K562 (cell line): ENCODE measurements around the gene INPP5K. TPM values are rescaled to one million over a fixed set of nuclear protein-coding genes. Genes with fewer than 3 reads are reported as not detected.

ENCODE experiments used
- CREB1 ChIP-seq, 2 experiments: sonication (generic) in 1 of 2; formaldehyde crosslinking in 1 of 2; IDR thresholded peaks; 2 replicates each; pipeline versions ENCODE4 v1.6.1 to v1.8.0; 2012 to 2022; ENCODE audit warnings: inconsistent platforms in 1 of 2, mild to moderate bottlenecking in 1 of 2, missing genetic modification reagents in 1 of 2, moderate library complexity in 1 of 2
- CREM ChIP-seq: IDR thresholded peaks from 2 replicates; pipeline ENCODE4 v1.6.1; 2014; ENCODE audit warnings: antibody characterized with exemption, low read depth
- EP300 ChIP-seq: IDR thresholded peaks from 2 replicates; pipeline ENCODE4 v1.6.1; 2012; ENCODE audit warnings: low read length, improper control_type of control experiment
- GATAD2A ChIP-seq: fragments of 450-650 bp; IDR thresholded peaks from 2 replicates; pipeline ENCODE4 v1.6.1; 2017
- GATAD2B ChIP-seq: fragments of 450-650 bp; IDR thresholded peaks from 2 replicates; pipeline ENCODE4 v1.6.1; 2017; ENCODE audit warnings: mild to moderate bottlenecking, borderline replicate concordance
- GTF2F1 ChIP-seq: IDR thresholded peaks from 2 replicates; pipeline ENCODE4 v1.6.1; 2011; ENCODE audit warnings: low read depth, low read length, improper control_type of control experiment
- LCOR ChIP-seq: sonication (generic); formaldehyde crosslinking; IDR thresholded peaks from 2 replicates; pipeline ENCODE4 v1.8.0; 2022; ENCODE audit warnings: mild to moderate bottlenecking, missing genetic modification reagents
- NCOA4 ChIP-seq: fragments of 450-650 bp; IDR thresholded peaks from 2 replicates; pipeline ENCODE4 v1.6.1; 2018; ENCODE audit warnings: mild to moderate bottlenecking; ENCODE audit not compliant: partially characterized antibody
- NFATC3 ChIP-seq: fragments of 450-650 bp; IDR thresholded peaks from 2 replicates; pipeline ENCODE4 v1.6.1; 2017; ENCODE audit warnings: mild to moderate bottlenecking
- SNRNP70 ChIP-seq: fragments of 200-400 bp; formaldehyde crosslinking; optimal IDR thresholded peaks from 2 replicates; pipeline ENCODE3; 2017; ENCODE audit warnings: low read depth, low read length
- SRF ChIP-seq, 2 experiments: fragments of 250-450, 450-650 bp in 1 of 2; sonication (Bioruptor Pico) in 1 of 2; sonication (generic) in 1 of 2; formaldehyde crosslinking; IDR thresholded peaks; 2 replicates each; pipeline versions ENCODE4 v1.5.0 to v1.5.1; 2020 to 2022; ENCODE audit warnings: mild to moderate bottlenecking in 1 of 2, missing genetic modification reagents in 1 of 2
- ZC3H11A ChIP-seq: IDR thresholded peaks from 2 replicates; pipeline ENCODE4 v1.6.1; 2012; ENCODE audit warnings: low read depth, low read length, improper control_type of control experiment
- ZNF408 ChIP-seq: fragments of 250-450 bp; sonication (Bioruptor Pico); IDR thresholded peaks from 2 replicates; pipeline ENCODE4 v1.4.0; 2020; ENCODE audit warnings: low read depth, mild to moderate bottlenecking, moderate library complexity
- polyA plus RNA-seq, 8 experiments: library from polyadenylated mRNA; depleted of rRNA in 4 of 8; stranded (reverse) in 5 of 8; unstranded in 3 of 8; fragments of >200 nt; fragmentation: Nextera tagmentation in 2 of 8; fragmentation: Illumina TruSeq in 1 of 8; extraction: Ambion mirVana in 2 of 8; extraction: Trizol in 1 of 8; gene quantifications; 2 replicates each; pipeline versions ENCODE4 v1.2.1 to v1.2.3, GENCODE V29; 2011 to 2014; ENCODE audit warnings: inconsistent platforms in 1 of 8, missing spikeins in 1 of 8
- total RNA-seq, 7 experiments: library from RNA; depleted of rRNA in 6 of 7; stranded (reverse); fragments of >200 nt in 6 of 7; fragmentation: Illumina TruSeq in 2 of 7; extraction: Trizol in 2 of 7; gene quantifications; 2 replicates each; pipeline versions ENCODE4 v1.2.1 to v1.2.3, GENCODE V29; 2011 to 2021; ENCODE audit warnings: low replicate concordance in 1 of 7
- TF ChIP-seq, protein P1 (sequence below): fragments of 450-650 bp; IDR thresholded peaks from 2 replicates; pipeline ENCODE4 v1.6.1; 2016; ENCODE audit warnings: low read depth
- TF ChIP-seq, protein P2 (sequence below): fragments of 250-450 bp; sonication (Bioruptor Pico); IDR thresholded peaks from 2 replicates; pipeline ENCODE4 v1.8.0; 2022; ENCODE audit warnings: inconsistent platforms

INPP5K gene
- total and polyA plus RNA-seq, 9 of the 15 experiments (the other 6 are each of a cell fraction or from before 2014, with no cell fraction given) = 0.63 to 15.1 (median 10.1) TPM

- TF ChIP-seq, protein P1, sequence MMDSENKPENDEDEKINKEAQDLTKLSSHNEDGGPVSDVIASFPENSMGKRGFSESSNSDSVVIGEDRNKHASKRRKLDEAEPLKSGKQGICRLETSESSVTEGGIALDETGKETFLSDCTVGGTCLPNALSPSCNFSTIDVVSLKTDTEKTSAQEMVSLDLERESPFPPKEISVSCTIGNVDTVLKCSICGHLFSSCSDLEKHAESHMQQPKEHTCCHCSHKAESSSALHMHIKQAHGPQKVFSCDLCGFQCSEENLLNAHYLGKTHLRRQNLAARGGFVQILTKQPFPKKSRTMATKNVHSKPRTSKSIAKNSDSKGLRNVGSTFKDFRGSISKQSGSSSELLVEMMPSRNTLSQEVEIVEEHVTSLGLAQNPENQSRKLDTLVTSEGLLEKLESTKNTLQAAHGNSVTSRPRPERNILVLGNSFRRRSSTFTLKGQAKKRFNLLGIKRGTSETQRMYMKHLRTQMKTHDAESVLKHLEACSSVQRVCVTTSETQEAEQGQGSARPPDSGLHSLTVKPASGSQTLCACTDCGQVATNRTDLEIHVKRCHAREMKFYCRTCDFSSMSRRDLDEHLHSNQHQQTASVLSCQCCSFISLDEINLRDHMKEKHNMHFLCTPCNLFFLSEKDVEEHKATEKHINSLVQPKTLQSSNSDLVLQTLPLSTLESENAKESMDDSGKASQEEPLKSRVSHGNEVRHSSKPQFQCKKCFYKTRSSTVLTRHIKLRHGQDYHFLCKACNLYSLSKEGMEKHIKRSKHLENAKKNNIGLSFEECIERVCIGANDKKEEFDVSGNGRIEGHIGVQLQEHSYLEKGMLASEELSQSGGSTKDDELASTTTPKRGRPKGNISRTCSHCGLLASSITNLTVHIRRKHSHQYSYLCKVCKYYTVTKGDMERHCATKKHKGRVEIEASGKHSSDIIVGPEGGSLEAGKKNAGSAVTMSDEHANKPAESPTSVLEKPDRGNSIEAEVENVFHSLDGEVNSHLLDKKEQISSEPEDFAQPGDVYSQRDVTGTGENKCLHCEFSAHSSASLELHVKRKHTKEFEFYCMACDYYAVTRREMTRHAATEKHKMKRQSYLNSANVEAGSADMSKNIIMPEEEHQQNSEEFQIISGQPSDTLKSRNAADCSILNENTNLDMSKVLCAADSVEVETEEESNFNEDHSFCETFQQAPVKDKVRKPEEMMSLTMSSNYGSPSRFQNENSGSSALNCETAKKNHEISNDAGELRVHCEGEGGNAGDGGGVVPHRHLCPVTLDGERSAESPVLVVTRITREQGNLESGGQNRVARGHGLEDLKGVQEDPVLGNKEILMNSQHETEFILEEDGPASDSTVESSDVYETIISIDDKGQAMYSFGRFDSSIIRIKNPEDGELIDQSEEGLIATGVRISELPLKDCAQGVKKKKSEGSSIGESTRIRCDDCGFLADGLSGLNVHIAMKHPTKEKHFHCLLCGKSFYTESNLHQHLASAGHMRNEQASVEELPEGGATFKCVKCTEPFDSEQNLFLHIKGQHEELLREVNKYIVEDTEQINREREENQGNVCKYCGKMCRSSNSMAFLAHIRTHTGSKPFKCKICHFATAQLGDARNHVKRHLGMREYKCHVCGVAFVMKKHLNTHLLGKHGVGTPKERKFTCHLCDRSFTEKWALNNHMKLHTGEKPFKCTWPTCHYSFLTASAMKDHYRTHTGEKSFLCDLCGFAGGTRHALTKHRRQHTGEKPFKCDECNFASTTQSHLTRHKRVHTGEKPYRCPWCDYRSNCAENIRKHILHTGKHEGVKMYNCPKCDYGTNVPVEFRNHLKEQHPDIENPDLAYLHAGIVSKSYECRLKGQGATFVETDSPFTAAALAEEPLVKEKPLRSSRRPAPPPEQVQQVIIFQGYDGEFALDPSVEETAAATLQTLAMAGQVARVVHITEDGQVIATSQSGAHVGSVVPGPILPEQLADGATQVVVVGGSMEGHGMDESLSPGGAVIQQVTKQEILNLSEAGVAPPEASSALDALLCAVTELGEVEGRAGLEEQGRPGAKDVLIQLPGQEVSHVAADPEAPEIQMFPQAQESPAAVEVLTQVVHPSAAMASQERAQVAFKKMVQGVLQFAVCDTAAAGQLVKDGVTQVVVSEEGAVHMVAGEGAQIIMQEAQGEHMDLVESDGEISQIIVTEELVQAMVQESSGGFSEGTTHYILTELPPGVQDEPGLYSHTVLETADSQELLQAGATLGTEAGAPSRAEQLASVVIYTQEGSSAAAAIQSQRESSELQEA = no peak
- TF ChIP-seq NFATC3 (no peak), GATAD2A (peak; percentile 15; the same call in 1 of the 2 replicates), ZNF408 (no peak), GATAD2B (no peak), SRF (CRISPR knock-in tag; IDR thresholded peaks at IDR 0.05) (peak in 1 of 2 experiments; percentile 43; a peak in 1 of 4 replicates), LCOR (CRISPR knock-in tag) (0 out of 2 replicates have a peak, but pooled peaks have one; percentile 25), GTF2F1 (no peak), NCOA4 (peak; percentile 69), SNRNP70 (no peak), ZC3H11A (no peak), EP300 (peak; percentile 20; the same call in 1 of the 2 replicates), CREM (peak; percentile 32; the same call in 1 of the 2 replicates), CREB1 (IDR thresholded peaks at IDR 0.05) (no peak), CREB1 (CRISPR knock-in tag; IDR thresholded peaks at IDR 0.05) (no peak)
- TF ChIP-seq, protein P2, sequence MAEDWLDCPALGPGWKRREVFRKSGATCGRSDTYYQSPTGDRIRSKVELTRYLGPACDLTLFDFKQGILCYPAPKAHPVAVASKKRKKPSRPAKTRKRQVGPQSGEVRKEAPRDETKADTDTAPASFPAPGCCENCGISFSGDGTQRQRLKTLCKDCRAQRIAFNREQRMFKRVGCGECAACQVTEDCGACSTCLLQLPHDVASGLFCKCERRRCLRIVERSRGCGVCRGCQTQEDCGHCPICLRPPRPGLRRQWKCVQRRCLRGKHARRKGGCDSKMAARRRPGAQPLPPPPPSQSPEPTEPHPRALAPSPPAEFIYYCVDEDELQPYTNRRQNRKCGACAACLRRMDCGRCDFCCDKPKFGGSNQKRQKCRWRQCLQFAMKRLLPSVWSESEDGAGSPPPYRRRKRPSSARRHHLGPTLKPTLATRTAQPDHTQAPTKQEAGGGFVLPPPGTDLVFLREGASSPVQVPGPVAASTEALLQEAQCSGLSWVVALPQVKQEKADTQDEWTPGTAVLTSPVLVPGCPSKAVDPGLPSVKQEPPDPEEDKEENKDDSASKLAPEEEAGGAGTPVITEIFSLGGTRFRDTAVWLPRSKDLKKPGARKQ = no peak
Observed at GRCh38 chr17:1563786-1564613, 47.6 kb upstream of the INPP5K start (continued).
